ENCODE results near the gene CTNNA3.

- TF ChIP-seq CTCF (IDR thresholded peaks at IDR 0.05) (no peak), POLR2A (IDR thresholded peaks at IDR 0.05) (no peak)
Measured at GRCh38 chr10:67473850-67474633, 222.0 kb downstream of the CTNNA3 start.

All from uterus (tissue), 2 donors.